Esophagus muscularis mucosa (tissue), 4 donors: ENCODE measurements around the gene STIP1. TPM values are rescaled to one million over a fixed set of nuclear protein-coding genes. Genes with fewer than 3 reads are reported as not detected.

Experiments
- DNase-seq: peaks from one replicate; pipeline ENCODE4 v3.0.0-alpha.2; 2017; ENCODE audit errors: extremely low spot score
- H3K27ac ChIP-seq, 4 donors: fragments of 200-600 bp; sonication (generic); replicated peaks in 1 of 4; 1 replicate in 3 of 4; 2 replicates in 1 of 4; pipeline ENCODE4 v1.5.1; 2016 to 2019; ENCODE audit warnings: mild to moderate bottlenecking in 1 of 4
- H3K27me3 ChIP-seq, 4 donors: fragments of 200-600 bp; sonication (generic); one replicate each; pipeline versions ENCODE4 v1.5.1 to v1.6.0; 2016 to 2019
- H3K36me3 ChIP-seq, 4 donors: fragments of 200-600 bp; sonication (generic); one replicate each; pipeline ENCODE4 v1.5.1; 2016 to 2019
- H3K4me1 ChIP-seq, 4 donors: fragments of 200-600 bp; sonication (generic); one replicate each; pipeline ENCODE4 v1.5.1; 2016 to 2019
- H3K4me3 ChIP-seq, 4 donors: fragments of 200-600 bp; sonication (generic); 1 replicate in 2 of 4; 2 replicates in 2 of 4; pipeline ENCODE4 v1.5.1; 2016 to 2019; ENCODE audit warnings: mild to moderate bottlenecking in 4 of 4, moderate library complexity in 1 of 4
- H3K9me3 ChIP-seq, 4 donors: fragments of 200-600 bp; sonication (generic); 1 replicate in 3 of 4; 2 replicates in 1 of 4; pipeline ENCODE4 v1.5.1; 2016 to 2019
- CTCF ChIP-seq, 3 experiments: fragments of 200-600 bp in 2 of 3; fragments of 450-650 bp in 1 of 3; sonication (generic) in 2 of 3; IDR thresholded peaks; one replicate each; pipeline ENCODE4 v1.5.1; 2017 to 2019; ENCODE audit warnings: antibody characterized with exemption in 3 of 3, mild to moderate bottlenecking in 2 of 3, moderate library complexity in 1 of 3
- EP300 ChIP-seq: sonication (generic); formaldehyde crosslinking; IDR thresholded peaks from one replicate; pipeline ENCODE4 v1.6.1; 2017; ENCODE audit warnings: antibody characterized with exemption
- POLR2A ChIP-seq: fragments of 450-650 bp; IDR thresholded peaks from one replicate; pipeline ENCODE4 v1.6.1; 2017; ENCODE audit warnings: antibody characterized with exemption, moderate library complexity, mild to moderate bottlenecking, low read depth
- POLR2AphosphoS5 ChIP-seq, 2 donors: sonication (generic); formaldehyde crosslinking; IDR thresholded peaks; one replicate each; pipeline ENCODE4 v1.6.1; 2017; ENCODE audit warnings: antibody characterized with exemption in 2 of 2
- WGBS: methylation state at CpG from one replicate; pipeline ENCODE4 v1.1.5; 2018; 5-methylcytosine and 5-hydroxymethylcytosine counted together
- intact Hi-C: fragments of 100-400 bp; cut with DNase I; formaldehyde crosslinking; loops from one replicate; pipeline ENCODE4 v1.15.1; 2023
- total RNA-seq, 4 donors: library from RNA; depleted of rRNA; stranded (reverse); fragments of >200 nt; gene quantifications; one replicate each; pipeline versions ENCODE4 v1.1.0 to v1.2.1, GENCODE V29; 2016

STIP1 gene
- total RNA-seq, 4 donors from 2014 or later = 82.2 to 116 (median 101) TPM

GRCh38 chr11:64233913-64234586, 48.1 kb downstream of the STIP1 start, which contains the start of gene VEGFB:
TSS of gene VEGFB (plus strand) at chr11:64234584. CDS start at chr11:64234834, 250 bp downstream.
- intact Hi-C loops = no loop called here
- TF ChIP-seq EP300 (no peak), POLR2AphosphoS5 (IDR thresholded peaks at IDR 0.05) (peak; percentile 61 to 79), CTCF (IDR thresholded peaks at IDR 0.05) (no peak)
- 7% methylated on average over 7 of the region's 62 CpGs for WGBS

GRCh38 chr11:64234647-64235379, 48.8 kb downstream of the STIP1 start:
- Histone ChIP-seq H3K27me3 (no peaks in the 10 kb centered on the region), H3K4me3 (peak overlapping the region; percentile 75 to 96 (median 89)), H3K4me1 (peaks cover 28 to 64% (median 56%) of the 10 kb centered on the region in 4 donors), H3K36me3 (peaks cover 17 to 38% (median 22%) of the 10 kb centered on the region in 4 donors), H3K27ac (peak overlapping the region; percentile 89 to 96 (median 93)), H3K9me3 (no peaks in the 10 kb centered on the region)
- intact Hi-C loops = no loop called here
- DNase-seq = no peak
- WGBS = 6% methylated on average over 5 of the region's 80 CpGs
- TF ChIP-seq CTCF (IDR thresholded peaks at IDR 0.05) (peak in 2 of 3 experiments; percentile 11), EP300 (no peak), POLR2A (peak; percentile 9), POLR2AphosphoS5 (IDR thresholded peaks at IDR 0.05) (peak; percentile 17 to 66)

More at GRCh38 chr11:64233913-64234586, 48.1 kb downstream of the STIP1 start, which contains the start of gene VEGFB:
- peak within 1 kb of the TSS; percentile 75 to 96 (median 89) for H3K4me3 ChIP-seq
- peak; percentile 93 for DNase-seq
- H3K4me1 ChIP-seq = peaks cover 32 to 68% (median 62%) of the 10 kb centered on the region in 4 donors
- peaks cover 17 to 32% (median 20%) of the 10 kb centered on the region in 4 donors for H3K36me3 ChIP-seq
- no peaks in the 10 kb centered on the region for H3K27me3 ChIP-seq
- H3K27ac ChIP-seq = peak within 1 kb of the TSS; percentile 89 to 96 (median 93)
- H3K9me3 ChIP-seq = no peaks in the 10 kb centered on the region

GRCh38 chr11:64235437-64236161, 49.6 kb downstream of the STIP1 start:
- no peak for DNase-seq
- Histone ChIP-seq H3K4me1 (peaks cover 33 to 67% (median 60%) of the 10 kb centered on the region in 4 donors), H3K27me3 (no peaks in the 10 kb centered on the region), H3K9me3 (no peaks in the 10 kb centered on the region), H3K36me3 (peaks cover 17 to 38% (median 22%) of the 10 kb centered on the region in 4 donors), H3K27ac (peak overlapping the region; percentile 89 to 96 (median 93)), H3K4me3 (peak overlapping the region; percentile 75 to 96 (median 89))
- WGBS = 43% methylated on average over 1 of the region's 12 CpGs
- intact Hi-C loops = no loop called here
- TF ChIP-seq EP300 (no peak), POLR2A (no peak), CTCF (IDR thresholded peaks at IDR 0.05) (no peak), POLR2AphosphoS5 (IDR thresholded peaks at IDR 0.05) (no peak)

- peaks cover 33 to 57% (median 50%) of the 10 kb centered on the region in 4 donors for H3K4me1 ChIP-seq
Measured at GRCh38 chr11:64237484-64237951, 51.5 kb downstream of the STIP1 start.

More at GRCh38 chr11:64237484-64237951, 51.5 kb downstream of the STIP1 start:
- WGBS = 50% methylated on average over 2 of the region's 12 CpGs
- peak overlapping the region in 3 of 4 donors; percentile 19 to 100 (median 37) for H3K27ac ChIP-seq
- no peak for TF ChIP-seq EP300
- no peak for TF ChIP-seq POLR2AphosphoS5 (IDR thresholded peaks at IDR 0.05)
- TF ChIP-seq CTCF (IDR thresholded peaks at IDR 0.05) = no peak
- no peak for TF ChIP-seq POLR2A
- H3K27me3 ChIP-seq = no peaks in the 10 kb centered on the region
- H3K9me3 ChIP-seq = no peaks in the 10 kb centered on the region
- intact Hi-C loops = no loop called here
- no peak for DNase-seq
- H3K36me3 ChIP-seq = peaks cover 17 to 38% (median 22%) of the 10 kb centered on the region in 4 donors
- H3K4me3 ChIP-seq = no peak overlapping the region
